ENCODE measurements around the gene COL9A3. TPM values are rescaled to one million over a fixed set of nuclear protein-coding genes. Genes with fewer than 3 reads are reported as not detected.

Gene COL9A3
- total and polyA plus RNA-seq, 2 of the 8 experiments (the other 6 are each of a cell fraction or from before 2014, with no cell fraction given) = 21.7 to 80.1 TPM

DNA sequence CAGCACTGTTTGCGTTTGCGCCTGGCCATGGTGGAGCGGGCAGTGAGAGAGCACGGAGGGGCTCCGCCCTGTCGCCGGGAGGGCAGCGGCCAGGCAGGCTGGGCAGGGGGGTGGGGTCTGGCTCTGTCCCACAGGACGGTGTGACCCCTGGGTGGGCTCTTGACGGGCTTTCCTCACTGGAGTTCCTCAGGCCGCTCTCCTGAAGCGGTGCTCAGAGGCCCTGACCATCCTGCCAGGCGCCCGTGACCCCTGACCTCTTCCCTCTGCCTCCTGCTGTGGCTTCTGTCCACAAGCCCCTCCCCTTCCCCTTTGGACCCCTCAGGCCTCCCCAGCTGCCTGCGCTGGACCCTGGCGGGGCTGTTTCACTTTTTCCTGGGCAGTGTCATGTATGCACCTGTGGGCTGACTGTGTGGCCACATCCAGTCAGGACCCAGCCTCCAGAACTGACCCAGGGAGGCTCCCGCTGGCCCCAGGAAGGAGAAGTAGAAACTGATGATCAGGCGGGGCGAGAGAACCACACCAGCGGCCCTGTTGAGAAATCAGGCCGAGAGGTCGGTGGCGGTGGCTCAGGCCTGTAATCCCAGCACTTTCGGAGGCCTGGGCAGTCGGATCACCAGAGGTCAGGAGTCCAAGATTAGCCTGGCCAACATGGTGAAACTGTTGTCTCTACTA, 11.0 kb upstream of the COL9A3 start:
- peaks cover 0 to 8% (median 4%) of the 10 kb centered on the region in 4 experiments; a peak in 4 of 7 replicates for H3K27me3 ChIP-seq (replicated peaks in 1 of 4; ENCODE audit: control insufficient read depth in 3 of 4, extremely low read depth in 1 of 4, insufficient read depth in 3 of 4, low read length in 3 of 4)
- no peak overlapping the region for H3K23ac ChIP-seq (ENCODE audit: insufficient read length)
- H4K8ac ChIP-seq (ENCODE audit: extremely low read depth, insufficient read depth, low read length) = peak overlapping the region; percentile 35
- FAIRE-seq (no peak), DNase-seq (ENCODE audit: low read depth in 1 of 2, low spot score in 2 of 2) (no peak)
- no peaks in the 10 kb centered on the region for H3K9me3 ChIP-seq (ENCODE audit: insufficient read depth in 2 of 2, low read depth in 1 of 2, low read length in 1 of 2)
- no peak overlapping the region for H3K14ac ChIP-seq (ENCODE audit: insufficient read length)
- H3K4ac ChIP-seq (replicated peaks; ENCODE audit: insufficient read length, low read depth, low read length) = no peak overlapping the region
- H2AFZ ChIP-seq (ENCODE audit: low read length) = no peak overlapping the region
- no peak overlapping the region for H3K56ac ChIP-seq (replicated peaks; ENCODE audit: insufficient read length, low read depth, low read length)
- H3K9ac ChIP-seq (replicated peaks in 1 of 4; ENCODE audit: extremely low read depth in 1 of 4, low read depth in 3 of 4, low read length in 3 of 4) = no peak overlapping the region
- H2AK5ac ChIP-seq (ENCODE audit: low read depth, low read length) = no peak overlapping the region
- WGBS, 2 experiments (ENCODE audit: extremely low coverage in 1 of 2, insufficient coverage in 1 of 2, insufficient read length in 1 of 2, insufficient replicate concordance in 2 of 2, low coverage in 1 of 2, low lambda C conversion rate in 2 of 2, missing lambda C conversion rate in 1 of 2) = 51% methylated on average over 20 of the region's 25 CpGs; no CpG with 5 or more reads in 1 of the 2 experiments
- H3K79me1 ChIP-seq (ENCODE audit: low read depth, low read length) = peaks cover 6% of the 10 kb centered on the region; the same call in 1 of the 2 replicates
- H3K23me2 ChIP-seq (ENCODE audit: low read depth, low read length) = peaks cover 8% of the 10 kb centered on the region; the same call in 1 of the 2 replicates
- no peak overlapping the region for H2BK20ac ChIP-seq (ENCODE audit: low read length)
- no peak overlapping the region for H3K27ac ChIP-seq (ENCODE audit: low read depth, low read length)
- peak overlapping the region; percentile 48 to 93 (median 68) for H3K4me3 ChIP-seq (ENCODE audit: extremely low read depth in 1 of 4, insufficient read depth in 2 of 4, low read depth in 3 of 4, low read length in 4 of 4)
- H2BK12ac ChIP-seq (ENCODE audit: low read depth, low read length) = no peak overlapping the region
- ChIA-PET POLR2A (ENCODE audit: partially characterized antibody) (interaction anchor here (2.0 kb wide), 1 partner anchor 10 kb away, joined by 14 read pairs; no protein-coding TSS in a partner anchor), CTCF (ENCODE audit: partially characterized antibody) (interaction anchor here (0.9 to 4.0 kb wide), 5 partner anchors 9 to 131 kb away, joined by 3 to 37 read pairs (median 3); partner anchors contain the start of gene MRGBP)
- TF ChIP-seq ASH2L (IDR thresholded peaks at IDR 0.05; ENCODE audit: low read length) (no peak), EZH2 (IDR thresholded peaks at IDR 0.05; ENCODE audit: low read depth, low read length, severe bottlenecking) (peak; percentile 26), KDM4A (IDR thresholded peaks at IDR 0.05; ENCODE audit: low read depth, low read length, severe bottlenecking) (peak; percentile 2)
- H4K5ac ChIP-seq (ENCODE audit: insufficient read length, low read depth, low read length) = no peak overlapping the region
- peaks cover 0 to 15% (median 0%) of the 10 kb centered on the region in 4 experiments; a peak in 3 of 8 replicates for H3K36me3 ChIP-seq (ENCODE audit: control insufficient read depth in 2 of 4, insufficient read depth in 4 of 4, low read length in 3 of 4)
- no peak overlapping the region for H2BK120ac ChIP-seq (replicated peaks; ENCODE audit: low read depth, low read length)
- no peak overlapping the region for H4K91ac ChIP-seq (replicated peaks; ENCODE audit: insufficient read length, low read length)
- H2BK15ac ChIP-seq (ENCODE audit: low read length) = no peak overlapping the region
- H4K20me1 ChIP-seq (replicated peaks in 1 of 2; ENCODE audit: control insufficient read depth in 1 of 2, insufficient read depth in 2 of 2, low read length in 2 of 2) = peaks cover 6 to 24% of the 10 kb centered on the region in 2 experiments
- no peak overlapping the region for H2BK5ac ChIP-seq (ENCODE audit: low read depth, low read length)
- no peaks in the 10 kb centered on the region for H3K79me2 ChIP-seq (ENCODE audit: control insufficient read depth in 1 of 2, insufficient read depth in 2 of 2, low read length in 2 of 2)
- H3K18ac ChIP-seq (ENCODE audit: extremely low read depth, low read length) = no peak overlapping the region
- peaks cover 0 to 12% (median 8%) of the 10 kb centered on the region in 4 experiments; a peak in 6 of 7 replicates for H3K4me1 ChIP-seq (replicated peaks in 1 of 4; ENCODE audit: control insufficient read depth in 3 of 4, insufficient read depth in 4 of 4, low read length in 3 of 4)
- peak overlapping the region; percentile 78 to 84 for H3K4me2 ChIP-seq (ENCODE audit: insufficient read depth in 1 of 2, low read depth in 2 of 2, low read length in 2 of 2)

Data from H1 (cell line).